B cell (primary cell): ENCODE data around the gene CRIM1.

ENCODE experiments used
- CTCF ChIP-seq: fragments of 200-600 bp; IDR thresholded peaks from one replicate; pipeline ENCODE4 v1.8.0; 2022; ENCODE audit warnings: antibody characterized with exemption, mild to moderate bottlenecking
- EZH2 ChIP-seq: IDR thresholded peaks from 2 replicates; pipeline ENCODE4 v1.6.1; 2012; ENCODE audit warnings: borderline replicate concordance, low read depth, mild to moderate bottlenecking, moderate library complexity, low read length; ENCODE audit not compliant: insufficient read depth, poor library complexity, severe bottlenecking

DNA sequence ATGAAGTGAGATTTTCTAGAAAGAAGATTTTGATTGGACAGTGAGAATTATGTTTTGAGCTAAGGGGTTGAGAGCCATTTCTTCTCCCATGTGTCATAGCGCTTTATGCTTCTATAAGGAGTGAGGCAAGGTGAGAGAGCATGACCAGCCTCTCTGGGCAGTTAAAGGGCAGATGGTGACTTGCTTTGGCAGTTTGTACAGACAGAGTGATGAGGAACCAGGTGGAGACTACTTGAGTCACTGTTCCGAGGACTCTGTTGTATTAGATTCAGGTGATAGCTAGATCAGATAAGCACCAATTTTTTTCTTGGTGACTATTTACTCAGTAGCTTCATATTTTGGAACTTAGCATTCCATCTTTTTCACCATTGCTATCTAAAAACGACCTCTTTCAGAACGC lies 4.5 kb downstream of the CRIM1 start:
- TF ChIP-seq CTCF (no peak), EZH2 (no peak)
